Forelimb muscle (tissue), 1 donor: ENCODE measurements around the gene PPFIA1. TPM values are rescaled to one million over a fixed set of nuclear protein-coding genes. Genes with fewer than 3 reads are reported as not detected.
"Not testable (repeated sequence)": the region's sequence is repeated elsewhere in the genome, so short reads cannot be mapped to it uniquely, and the experiment has no call there.

Experiments used
- DNase-seq: peaks from one replicate; pipeline ENCODE4 v3.0.0-alpha.2; 2013; ENCODE audit warnings: low read depth
- polyA plus RNA-seq: library from polyadenylated mRNA; unstranded; fragments of 120-200 nt; gene quantifications from one replicate; pipeline ENCODE4 v1.2.1, GENCODE V29; 2013; ENCODE audit not compliant: insufficient read length

The PPFIA1 gene
- polyA plus RNA-seq, 1 donor = 31.2 TPM

DNA sequence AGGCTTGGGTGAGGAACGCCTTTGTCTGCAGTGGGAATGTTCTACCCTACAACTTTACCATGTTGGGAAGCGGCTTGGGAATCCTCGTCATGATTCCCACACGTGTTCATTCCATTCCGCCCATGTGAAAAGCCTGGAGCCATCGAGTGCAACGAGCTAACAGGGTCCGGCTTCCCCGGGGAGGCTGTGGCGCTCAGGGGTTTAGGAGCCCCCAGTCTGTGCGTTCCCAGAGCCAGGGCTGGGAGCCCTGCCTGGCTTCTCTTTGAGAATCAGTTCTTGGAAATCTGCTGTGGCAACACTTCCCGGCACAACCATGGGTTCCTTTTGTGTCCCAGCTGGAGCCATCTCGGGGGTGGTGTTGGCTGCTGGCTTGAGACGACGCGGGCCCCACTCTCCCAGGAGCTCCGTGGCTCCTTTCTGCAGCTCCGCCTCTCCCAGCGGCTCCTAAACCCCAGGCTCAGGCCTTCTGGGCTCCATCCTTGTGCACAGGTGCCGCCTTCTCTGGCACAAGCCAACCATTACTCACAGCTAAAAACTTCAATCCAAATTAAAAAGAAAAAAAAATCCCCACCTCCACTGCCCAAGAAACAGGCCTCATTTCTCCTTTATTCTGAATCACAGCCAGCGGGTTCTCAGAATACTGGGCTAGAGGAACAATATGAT is 18.7 kb upstream of the PPFIA1 start:
- DNase-seq = no peak

DNA sequence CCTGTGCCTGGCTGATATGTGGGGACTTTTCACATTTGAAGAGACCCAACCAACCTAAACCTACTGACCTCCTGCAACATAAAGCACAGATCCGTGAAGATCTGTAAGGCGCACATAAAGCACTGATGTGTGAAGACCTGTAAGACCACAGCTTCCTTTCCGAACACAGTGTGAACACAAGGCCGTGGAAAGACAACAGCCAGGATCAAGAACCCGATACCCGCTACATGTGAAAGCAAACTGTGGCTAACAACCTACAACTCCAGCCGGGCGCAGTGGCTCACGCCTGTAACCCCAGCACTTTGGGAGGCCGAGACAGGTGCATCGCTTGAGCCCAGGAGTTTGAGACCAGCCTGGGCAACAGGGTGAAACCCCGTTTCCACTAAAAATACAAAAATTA is 17.6 kb upstream of the PPFIA1 start:
- DNase-seq = no peak

DNA sequence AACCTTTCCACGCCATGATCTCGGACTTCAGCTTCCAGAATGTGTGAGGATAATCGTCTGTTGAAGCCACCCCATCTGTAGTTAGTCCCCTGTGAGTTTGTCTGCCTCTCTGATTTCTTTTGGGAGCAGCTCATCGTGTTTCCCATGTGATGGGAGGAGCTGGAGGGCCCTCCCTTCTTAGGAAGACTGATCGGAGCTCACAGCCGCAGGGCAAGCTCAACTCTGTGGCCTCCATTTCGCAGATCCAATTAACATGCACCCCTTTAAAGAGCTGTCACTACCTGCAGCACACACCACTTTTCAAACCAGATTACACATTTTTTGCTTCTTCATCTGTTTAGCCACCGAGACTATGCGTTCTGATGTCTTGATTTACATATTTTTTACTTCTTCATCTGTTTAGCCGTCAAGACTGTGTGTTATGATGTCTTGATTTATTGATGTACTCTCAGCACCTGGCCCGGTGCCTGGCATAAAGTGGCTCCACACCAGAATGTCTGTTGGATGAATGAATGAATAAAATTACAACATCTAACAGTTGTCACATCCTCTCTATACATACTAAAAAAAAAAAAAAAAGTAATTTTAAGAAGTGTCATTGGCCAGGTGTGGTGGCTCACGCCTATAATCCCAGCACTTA is 14.9 kb upstream of the PPFIA1 start:
- no peak for DNase-seq

DNA sequence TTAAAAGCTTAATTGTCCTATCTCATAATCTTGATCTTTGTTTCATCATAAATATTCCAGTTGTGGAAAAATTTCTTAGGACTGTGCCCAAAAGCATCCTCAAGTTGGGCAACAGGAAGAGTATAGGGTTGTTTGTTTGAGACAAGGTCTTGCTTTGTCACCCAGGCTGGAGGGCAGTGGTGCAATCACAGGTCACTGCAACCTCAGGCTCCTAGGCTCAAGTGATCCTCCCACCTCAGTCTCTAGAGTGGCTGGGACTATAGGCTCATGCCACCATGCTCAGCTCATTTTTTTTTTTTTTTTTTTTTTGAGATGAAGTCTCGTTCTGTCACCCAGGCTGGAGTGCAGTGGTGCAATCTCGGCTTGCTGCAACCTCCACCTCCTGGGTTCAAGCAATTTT is 11.4 kb upstream of the PPFIA1 start:
- DNase-seq = not testable (repeated sequence)

DNA sequence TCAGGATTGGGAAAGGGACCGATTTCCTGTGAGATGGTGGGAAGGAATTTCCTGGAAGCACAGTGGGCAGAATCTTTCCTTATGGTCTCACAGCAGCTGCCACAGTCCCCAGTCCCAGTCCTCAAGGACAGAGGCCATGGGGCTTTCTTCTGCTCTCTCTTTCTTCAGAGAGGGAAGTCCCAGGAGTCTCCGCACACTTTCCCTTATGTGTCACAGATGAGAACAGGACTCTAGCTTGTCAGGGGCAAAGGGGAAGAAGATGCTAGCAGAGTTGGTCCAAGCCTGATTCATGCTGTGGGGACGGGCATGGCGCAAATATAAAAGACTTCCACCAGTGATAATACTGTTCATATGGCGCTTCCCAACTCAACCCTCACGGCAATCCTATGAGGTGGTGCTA is 7.5 kb upstream of the PPFIA1 start:
- DNase-seq = no peak

DNA sequence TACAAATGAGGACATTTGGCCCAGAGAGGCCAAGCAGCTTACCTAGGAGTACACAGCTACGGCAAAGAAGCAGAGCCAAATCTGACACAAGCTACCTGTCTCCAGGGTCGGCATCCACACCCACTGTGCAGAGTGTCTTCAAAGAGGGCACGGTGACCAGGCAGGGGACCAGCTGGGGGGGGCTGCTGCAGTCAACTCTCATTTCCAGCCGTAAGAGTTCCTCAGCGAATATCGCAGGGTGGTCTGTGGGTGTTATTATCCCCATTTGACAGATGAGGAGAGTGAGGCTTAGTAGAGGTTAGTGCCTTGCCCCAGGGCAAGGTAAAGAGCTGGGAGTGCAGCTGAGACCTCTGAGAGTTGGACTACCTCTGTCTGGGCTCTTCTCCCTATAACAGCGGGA is 7.1 kb upstream of the PPFIA1 start:
- no peak for DNase-seq

DNA sequence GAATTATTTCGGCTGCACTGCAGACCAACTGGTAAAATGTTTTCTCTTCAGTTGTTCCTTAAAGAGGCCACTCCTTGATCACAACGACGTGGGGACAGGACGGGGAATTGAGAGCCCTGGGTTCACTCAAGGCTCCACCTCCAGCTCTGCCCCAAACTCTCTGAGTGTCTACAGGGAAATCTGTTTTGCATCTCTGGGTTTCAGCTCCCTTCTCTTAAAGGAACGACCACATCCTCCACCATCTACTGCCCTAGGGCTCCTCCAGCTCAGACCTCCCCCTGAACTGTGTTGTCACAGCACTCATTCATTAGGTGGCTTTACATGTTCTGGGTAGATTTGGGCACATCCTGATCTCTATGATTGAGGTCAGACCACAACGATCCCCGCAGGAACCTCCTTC is 5.1 kb upstream of the PPFIA1 start:
- no peak for DNase-seq

DNA sequence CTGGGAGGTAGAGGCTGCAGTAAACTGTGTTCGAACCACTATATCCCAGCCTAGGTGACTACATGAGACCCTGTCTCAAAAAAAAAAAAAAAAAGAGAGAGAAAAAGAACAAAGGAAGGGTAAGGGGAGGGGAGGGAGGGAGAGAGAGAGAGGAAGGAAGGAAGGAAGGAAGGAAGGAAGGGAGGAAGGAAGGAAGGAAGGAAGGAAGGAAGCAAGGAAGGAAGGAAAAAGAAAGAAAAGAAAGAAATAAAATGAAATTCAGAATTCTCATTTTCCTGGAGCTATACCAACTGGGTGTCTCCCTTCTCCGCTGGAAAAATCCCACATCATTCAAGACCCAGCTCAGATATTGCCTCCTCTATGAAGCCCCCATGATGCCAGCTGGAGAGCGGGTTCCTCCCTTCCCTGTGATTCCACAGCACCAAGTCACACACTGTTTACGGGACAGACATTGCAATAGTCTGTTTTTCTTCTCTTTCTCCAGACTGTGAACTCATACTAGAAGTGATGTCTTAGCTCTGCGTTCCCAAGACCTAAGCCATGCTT is 3.0 kb upstream of the PPFIA1 start:
- no peak for DNase-seq

DNA sequence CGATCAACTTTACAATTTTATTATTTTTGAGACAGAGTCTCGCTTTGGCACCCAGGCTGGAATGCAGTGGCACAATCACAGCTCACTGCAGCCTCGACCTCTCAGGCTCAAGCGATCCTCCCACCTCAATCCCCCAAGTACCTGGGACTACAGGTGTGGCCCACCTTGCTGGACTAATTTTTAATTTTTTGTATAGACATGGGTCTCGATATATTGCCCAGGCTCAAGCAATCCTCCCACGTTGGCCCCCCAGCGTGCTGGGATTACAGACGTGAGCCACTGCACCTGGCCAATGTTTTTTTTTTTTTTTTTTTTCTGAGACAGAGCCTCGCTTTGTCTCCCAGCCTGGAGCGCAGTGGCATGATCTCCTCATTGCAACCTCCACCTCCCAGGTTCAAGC is 2.0 kb upstream of the PPFIA1 start:
- DNase-seq = no peak

DNA sequence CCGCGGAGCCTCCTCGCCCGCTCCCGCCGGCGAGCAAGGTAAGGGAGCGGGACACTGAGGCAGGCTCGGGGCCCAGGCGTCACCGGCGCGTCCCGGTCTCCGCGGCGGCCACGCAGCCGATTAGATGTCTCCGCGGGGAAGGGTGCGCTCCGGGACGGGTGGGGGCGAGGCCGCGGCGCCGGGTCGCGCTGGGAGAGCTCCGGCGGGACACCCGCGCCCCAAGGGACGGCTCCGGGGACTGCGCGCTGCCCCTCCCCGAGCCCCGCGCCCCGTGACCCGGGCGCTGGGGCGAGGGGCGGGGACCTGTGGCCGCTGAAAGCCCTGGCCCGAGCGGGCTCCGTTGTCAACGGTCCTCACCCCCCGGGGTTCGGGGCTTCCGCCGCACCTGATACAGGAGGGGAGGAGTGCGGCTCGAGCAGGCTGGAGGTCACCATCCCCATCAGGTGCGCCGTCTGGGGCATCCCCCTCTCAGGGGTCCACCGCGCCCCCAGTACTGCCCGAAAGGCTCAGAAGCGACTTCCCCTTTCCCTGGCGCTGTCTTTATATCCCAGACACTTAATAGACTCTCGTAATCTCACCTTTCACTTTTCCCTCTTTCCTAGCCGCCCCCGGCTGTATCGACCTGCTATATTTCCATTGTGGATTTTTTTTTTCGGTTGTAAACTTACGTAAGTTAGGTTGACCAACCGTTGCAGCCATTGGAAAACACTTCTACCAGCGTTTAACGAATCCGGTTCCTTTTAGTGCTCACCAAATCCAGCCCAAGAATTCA is 573 bp downstream of the PPFIA1 start:
- DNase-seq = no peak

DNA sequence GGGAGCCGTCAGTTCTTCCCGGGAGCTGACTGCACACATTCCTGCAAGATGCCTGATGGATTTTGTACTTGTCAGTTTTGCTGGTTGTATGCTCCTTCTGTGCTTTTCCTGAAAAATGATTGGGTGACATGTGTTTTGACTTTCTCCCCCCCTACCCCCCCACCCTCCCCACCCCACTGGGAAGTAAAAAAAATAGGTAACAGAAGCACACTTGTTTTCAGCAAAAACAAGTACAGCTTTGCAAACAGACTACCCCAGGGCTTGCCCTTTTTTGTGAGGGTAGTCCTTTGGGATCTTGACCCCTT is 1.1 kb downstream of the PPFIA1 start:
- DNase-seq = no peak

DNA sequence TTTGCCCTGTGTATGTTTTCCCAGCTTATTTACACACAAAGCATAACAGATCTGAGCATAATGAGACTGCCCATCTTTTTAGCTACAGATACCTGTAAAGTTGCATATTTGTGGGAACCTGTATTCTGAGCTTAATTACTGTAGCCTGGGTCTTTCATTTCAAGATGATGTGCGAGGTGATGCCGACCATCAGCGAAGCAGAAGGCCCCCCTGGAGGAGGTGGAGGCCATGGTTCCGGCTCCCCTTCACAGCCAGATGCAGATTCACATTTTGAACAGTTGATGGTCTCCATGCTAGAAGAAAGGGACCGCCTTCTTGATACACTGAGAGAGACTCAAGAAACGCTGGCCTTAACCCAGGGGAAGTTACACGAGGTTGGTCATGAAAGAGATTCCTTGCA is 1.5 kb downstream of the PPFIA1 start:
- no peak for DNase-seq

DNA sequence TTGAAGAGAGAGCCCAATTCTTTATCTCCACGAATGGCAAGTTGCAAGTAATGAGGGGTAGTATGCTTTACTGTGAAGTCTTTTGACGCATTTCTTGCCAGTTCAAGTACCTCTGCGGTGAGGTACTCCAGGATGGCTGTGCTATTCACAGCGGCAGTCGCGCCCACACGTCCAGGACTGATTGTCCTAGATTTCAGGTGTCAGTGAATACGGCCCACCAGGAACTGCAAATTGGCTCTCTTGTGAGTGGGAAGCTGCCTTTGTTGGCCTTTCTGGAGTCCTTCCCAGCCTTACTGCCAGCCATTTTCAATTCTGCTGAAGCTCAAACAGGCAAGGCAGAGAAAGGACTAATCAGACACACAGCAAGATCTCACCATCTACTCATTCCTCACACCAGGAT is 8.5 kb downstream of the PPFIA1 start:
- no peak for DNase-seq

DNA sequence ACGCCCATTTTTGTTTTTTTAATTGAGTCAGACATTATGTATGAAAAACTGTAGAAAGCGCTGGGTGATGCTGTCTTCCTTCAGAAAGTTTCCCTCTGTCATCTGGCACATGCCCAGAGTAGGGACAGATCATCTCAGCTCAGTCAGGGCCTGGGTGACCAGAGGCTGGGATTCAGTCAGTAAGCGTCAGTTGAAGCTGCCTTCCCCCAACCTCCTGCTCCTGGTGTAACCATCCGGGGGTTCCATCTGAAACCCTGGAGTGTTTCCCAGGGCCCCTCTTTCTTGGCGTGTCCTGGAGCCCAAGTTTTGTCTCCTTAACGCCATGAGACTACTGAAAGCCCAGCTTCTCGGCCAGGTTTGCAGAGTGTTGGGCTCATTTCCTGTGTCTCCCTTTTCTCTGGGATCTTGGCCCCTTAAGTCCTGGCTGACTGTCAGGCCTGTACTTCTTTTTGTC is 10.7 kb downstream of the PPFIA1 start:
- peak; percentile 49 for DNase-seq

DNA sequence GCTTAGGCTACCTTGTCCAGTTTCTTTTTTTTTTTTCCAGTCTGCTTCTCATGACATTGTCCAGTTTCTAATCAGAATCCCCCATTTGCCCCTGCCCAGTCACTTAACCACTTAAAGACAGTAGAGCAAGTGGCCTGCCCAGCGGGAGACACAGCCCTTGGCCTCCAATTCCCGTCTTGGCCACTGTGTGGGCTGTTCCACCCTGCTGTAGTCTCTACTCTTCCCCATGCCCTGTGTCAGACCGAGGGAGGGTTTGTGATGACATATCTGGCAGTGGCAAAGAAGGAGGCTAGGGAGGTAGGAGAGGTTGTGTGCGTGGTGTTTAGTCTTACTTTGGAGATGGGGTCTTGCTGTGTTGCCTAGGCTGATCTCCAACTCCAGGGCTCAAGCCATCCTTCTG is 11.5 kb downstream of the PPFIA1 start:
- DNase-seq = no peak

DNA sequence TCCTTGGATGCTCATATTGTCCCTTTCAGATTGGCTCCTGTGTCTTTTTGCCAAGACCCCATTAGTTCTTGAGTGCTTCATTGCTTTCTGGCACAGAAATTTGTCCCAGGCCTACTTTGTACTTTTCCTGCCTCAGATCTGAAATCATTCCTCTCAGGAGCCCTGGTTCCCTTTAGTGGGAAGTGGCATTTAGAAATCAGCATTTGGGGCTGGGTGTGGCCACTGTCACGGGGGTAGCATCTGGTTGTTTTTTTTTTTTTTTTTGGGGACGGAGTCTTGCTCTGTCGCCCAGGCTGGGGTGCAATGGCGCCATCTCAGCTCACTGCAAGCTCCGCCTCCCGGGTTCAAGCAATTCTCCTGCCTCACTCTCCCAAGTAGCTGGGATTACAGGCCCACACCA is 18.2 kb downstream of the PPFIA1 start:
- DNase-seq = no peak

DNA sequence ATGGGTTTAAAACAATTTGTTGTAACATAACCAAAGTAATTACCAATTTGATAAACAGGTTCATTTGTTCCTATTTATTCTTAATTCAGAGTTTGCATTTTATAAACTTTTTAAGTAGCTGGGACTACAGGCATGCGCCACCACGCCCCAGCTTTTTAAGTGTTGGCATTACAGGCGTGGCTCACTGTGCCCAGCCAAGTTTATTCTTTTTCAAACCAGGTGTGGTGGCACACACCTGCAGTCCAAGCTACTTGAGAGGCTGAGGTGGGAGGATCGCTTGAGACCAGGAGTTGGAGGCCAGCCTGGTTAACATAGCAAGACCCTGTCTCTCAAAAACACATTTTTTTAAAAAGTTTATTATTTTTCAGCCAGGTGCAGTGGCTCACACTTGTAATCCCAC is 19.1 kb downstream of the PPFIA1 start:
- DNase-seq = no peak

DNA sequence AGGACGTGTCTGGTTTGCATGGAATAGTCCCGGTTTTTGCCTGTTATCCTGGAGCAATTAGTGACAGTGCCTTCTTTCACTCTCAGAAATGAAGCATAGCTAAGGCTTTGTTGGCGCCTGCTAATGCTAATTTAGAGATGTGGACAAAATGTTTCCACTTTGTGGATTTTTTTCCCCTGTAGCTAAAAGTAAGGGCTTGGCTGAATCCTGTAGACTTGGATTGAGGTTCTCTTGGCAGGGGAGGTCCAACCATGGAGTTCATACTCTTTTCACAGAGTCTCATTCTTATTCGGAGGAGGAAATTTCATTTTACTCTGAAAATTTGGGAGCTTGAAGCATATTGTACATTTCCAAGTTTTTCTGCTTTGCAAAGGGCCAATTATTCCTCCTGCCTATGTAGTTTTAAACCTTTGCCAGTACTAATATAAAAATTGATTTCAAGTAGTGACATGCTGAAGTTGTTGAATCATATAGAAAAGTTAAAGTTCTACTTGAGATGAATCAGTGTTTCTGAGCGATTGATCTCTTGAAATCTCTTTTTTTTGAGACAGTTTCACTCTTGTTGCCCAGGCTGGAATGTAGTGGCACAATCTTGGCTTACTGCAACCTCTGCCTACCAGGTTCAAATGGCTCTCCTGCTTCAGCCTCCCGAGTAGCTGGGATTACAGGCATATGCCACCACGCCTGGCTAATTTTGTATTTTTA is 20.0 kb downstream of the PPFIA1 start:
- DNase-seq = peak; percentile 31

DNA sequence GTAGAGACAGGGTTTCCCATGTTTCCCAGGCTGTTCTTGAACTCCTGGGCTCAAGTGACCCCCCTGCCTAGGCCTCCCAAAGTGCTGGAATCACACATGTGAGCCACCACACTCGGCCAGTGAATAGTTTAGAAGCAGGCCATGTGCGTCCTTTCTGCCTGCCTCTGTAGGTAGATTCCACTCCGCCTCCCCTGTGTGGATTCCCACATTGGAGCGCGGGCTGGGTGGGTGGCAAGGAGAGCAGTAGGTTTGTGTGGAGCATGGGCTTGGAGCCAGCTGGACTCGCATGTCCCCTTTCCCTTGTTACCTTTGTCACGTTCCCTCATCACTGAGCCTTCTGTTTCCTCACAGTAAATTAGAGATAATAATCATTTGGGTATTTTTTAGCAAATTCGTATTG is 21.7 kb downstream of the PPFIA1 start:
- DNase-seq = no peak

DNA sequence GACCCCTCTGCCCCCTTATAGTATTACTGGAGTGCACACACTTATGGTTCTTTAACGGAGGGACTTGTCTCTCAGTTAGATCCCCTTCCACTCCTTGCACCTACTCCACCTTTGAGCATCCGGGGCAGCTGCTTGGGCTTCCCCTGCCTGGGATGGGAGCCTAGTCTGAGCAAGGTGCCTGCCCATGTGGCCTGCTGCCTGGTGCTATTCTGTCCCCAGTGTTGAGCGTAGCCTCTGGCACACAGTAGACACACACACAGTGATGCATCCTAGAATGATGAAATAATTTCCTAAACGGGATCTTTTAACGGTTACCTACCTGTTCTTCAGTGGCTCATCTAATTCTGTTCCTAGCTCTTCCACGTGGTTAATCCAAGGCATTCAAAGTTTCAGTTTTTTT is 22.4 kb downstream of the PPFIA1 start:
- DNase-seq = no peak

DNA sequence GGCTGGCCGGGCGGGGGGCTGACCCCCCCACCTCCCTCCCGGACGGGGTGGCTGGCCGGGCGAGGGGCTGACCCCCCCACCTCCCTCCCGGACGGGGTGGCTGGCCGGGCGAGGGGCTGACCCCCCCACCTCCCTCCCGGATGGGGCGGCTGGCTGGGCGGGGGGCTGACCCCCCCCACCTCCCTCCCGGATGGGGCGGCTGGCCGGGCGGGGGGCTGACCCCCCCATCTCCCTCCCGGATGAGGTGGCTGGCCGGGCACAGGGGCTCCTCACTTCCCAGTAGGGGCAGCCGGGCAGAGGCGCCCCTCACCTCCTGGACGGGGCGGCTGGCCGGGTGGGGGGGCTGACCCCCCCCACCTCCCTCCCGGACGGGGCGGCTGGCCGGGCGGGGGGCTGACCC is 24.7 kb downstream of the PPFIA1 start:
- not testable (repeated sequence) for DNase-seq

DNA sequence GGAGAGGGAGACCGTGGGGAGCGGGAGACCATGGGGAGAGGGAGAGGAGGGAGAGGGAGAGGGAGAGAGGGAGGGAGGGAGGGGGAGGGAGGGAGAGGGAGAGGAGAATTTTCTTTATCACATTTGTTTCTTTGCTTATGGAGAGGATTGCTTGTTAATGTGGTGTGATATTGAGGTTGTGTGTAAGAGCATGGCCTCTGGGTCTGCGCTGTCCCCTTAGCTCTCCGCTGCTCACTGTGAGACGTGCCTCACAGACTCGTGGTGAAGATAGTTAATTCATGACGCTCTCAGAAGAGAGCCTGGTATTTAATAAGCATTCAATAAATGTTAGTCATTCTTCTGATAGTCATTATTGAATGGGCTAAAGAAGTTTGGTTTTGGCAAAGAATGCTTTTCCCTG is 26.2 kb downstream of the PPFIA1 start:
- no peak for DNase-seq
